Ovary (tissue), 9 donors: ENCODE data around the gene RABL6. TPM values are rescaled to one million over a fixed set of nuclear protein-coding genes. Genes with fewer than 3 reads are reported as not detected.

Experiments
- DNase-seq, 5 donors: peaks; one replicate each; pipeline ENCODE4 v3.0.0-alpha.2; 2019 to 2020
- H3K27ac ChIP-seq, 2 donors: fragments of 200-600 bp; one replicate each; pipeline versions ENCODE4 v1.5.1 to v1.8.0; 2019 to 2022
- H3K27me3 ChIP-seq: fragments of 200-600 bp; one replicate; pipeline ENCODE4 v1.8.0; 2022
- H3K36me3 ChIP-seq: fragments of 200-600 bp; sonication (generic); one replicate; pipeline ENCODE4 v1.5.1; 2019
- H3K4me1 ChIP-seq: one replicate; pipeline ENCODE4 v1.8.1; 2013; ENCODE audit warnings: mild to moderate bottlenecking, moderate library complexity; ENCODE audit not compliant: insufficient read depth
- H3K4me3 ChIP-seq: fragments of 200-600 bp; sonication (generic); one replicate; pipeline ENCODE4 v1.5.1; 2017
- H3K9me3 ChIP-seq, 2 donors: fragments of 200-600 bp in 1 of 2; sonication (generic) in 1 of 2; one replicate each; pipeline versions ENCODE4 v1.5.1 to v1.8.1; 2013 to 2019; ENCODE audit warnings: mild to moderate bottlenecking in 1 of 2, moderate library complexity in 1 of 2
- CTCF ChIP-seq, 3 donors: fragments of 450-650 bp in 2 of 3; fragments of 200-600 bp in 1 of 3; IDR thresholded peaks; one replicate each; pipeline versions ENCODE4 v1.5.1 to v1.8.0; 2016 to 2022; ENCODE audit warnings: antibody characterized with exemption in 3 of 3, mild to moderate bottlenecking in 1 of 3
- EP300 ChIP-seq: sonication (generic); formaldehyde crosslinking; IDR thresholded peaks from one replicate; pipeline ENCODE4 v1.6.1; 2017; ENCODE audit warnings: antibody characterized with exemption
- POLR2A ChIP-seq: fragments of 450-650 bp; IDR thresholded peaks from one replicate; pipeline ENCODE4 v1.6.1; 2017; ENCODE audit warnings: antibody characterized with exemption, mild to moderate bottlenecking, moderate library complexity
- WGBS, 3 donors: extraction: QIAGEN DNeasy Blood & Tissue Kit in 1 of 3; methylation state at CpG; one replicate each; pipeline versions ENCODE4 v1.1.5 to v1.1.7; 2013 to 2017; 5-methylcytosine and 5-hydroxymethylcytosine counted together
- intact Hi-C, 4 donors: fragments of 100-400 bp; cut with DNase I; formaldehyde crosslinking; loops; one replicate each; pipeline versions ENCODE4 v1.11.0 to v1.15.1; 2022 to 2023
- polyA plus RNA-seq, 2 donors: library from polyadenylated mRNA; stranded (reverse); fragments of 200-250 nt in 1 of 2; fragments of 350-450 nt in 1 of 2; fragmentation: Illumina TruSeq in 1 of 2; extraction: RNeasy Lipid Tissue Mini Kit (QIAGEN cat#74804) in 1 of 2; gene quantifications; one replicate each; pipeline ENCODE4 v1.2.3, GENCODE V29; 2013 to 2014
- total RNA-seq, 7 donors: library from RNA; depleted of rRNA in 2 of 7; stranded (reverse); fragments of >200 nt in 2 of 7; fragmentation: NEBNext Ultra II Directional in 3 of 7; extraction: Animal tissue kit (Norgen Biotek cat#: 25700) in 3 of 7; gene quantifications; one replicate each; pipeline versions ENCODE4 v1.1.0 to v1.2.4, GENCODE V29; 2016 to 2023
- donor health status: DM: no; HTN: no; CAD: no; lungs with moderate emphysema.
- donor health status: DM: no; HTN: no; CAD: no.
- donor health status: Bipolar disorder and iron deficiency.
- donor health status: DM: yes; HTN: yes; CAD: no.
- donor health status: DM: no; HTN: no; CAD: no.
- donor health status: DM: yes; HTN: yes; CAD: no.

Gene RABL6
- total and polyA plus RNA-seq, 9 donors, result 22.6 to 65.4 (median 49.4) TPM

- H3K4me1 ChIP-seq, result peaks cover 19% of the 10 kb centered on the region
- intact Hi-C loops, result loop anchor here in 1 of 4 donors (5.0 to 10.0 kb wide), 3 partner anchors 52 to 186 kb away; partner anchors contain the start of genes C8G, CCDC183, FBXW5 and FUT7
- H3K27me3 ChIP-seq, result peaks cover 14% of the 10 kb centered on the region
- 7 to 9% (median 7%) methylated on average over 97 to 98 of the region's 98 CpGs for WGBS, 3 donors
- H3K4me3 ChIP-seq, result no peak overlapping the region
- TF ChIP-seq CTCF (IDR thresholded peaks at IDR 0.05) (no peak), POLR2A (no peak), EP300 (no peak)
- no peak for DNase-seq
- H3K27ac ChIP-seq, result no peak overlapping the region
- H3K9me3 ChIP-seq, result no peaks in the 10 kb centered on the region
- no peaks in the 10 kb centered on the region for H3K36me3 ChIP-seq
These were observed 38.8 kb downstream of the RABL6 start for GRCh38 chr9:136846376-136847087.

- intact Hi-C loops, result loop anchor here in 1 of 4 donors (5.0 to 10.0 kb wide), 3 partner anchors 52 to 185 kb away; partner anchors contain the start of genes C8G, CCDC183, FBXW5 and FUT7
- Histone ChIP-seq H3K4me3 (peak overlapping the region; percentile 51), H3K36me3 (no peaks in the 10 kb centered on the region), H3K4me1 (peaks cover 18% of the 10 kb centered on the region), H3K9me3 (no peaks in the 10 kb centered on the region), H3K27me3 (peaks cover 14% of the 10 kb centered on the region), H3K27ac (no peak overlapping the region)
- WGBS, 3 donors, result 4 to 6% (median 5%) methylated on average over 45 to 75 of the region's 75 CpGs
- TF ChIP-seq CTCF (IDR thresholded peaks at IDR 0.05) (no peak), POLR2A (no peak), EP300 (no peak)
- no peak for DNase-seq
These were observed 39.5 kb downstream of the RABL6 start for GRCh38 chr9:136847088-136847825.

DNA sequence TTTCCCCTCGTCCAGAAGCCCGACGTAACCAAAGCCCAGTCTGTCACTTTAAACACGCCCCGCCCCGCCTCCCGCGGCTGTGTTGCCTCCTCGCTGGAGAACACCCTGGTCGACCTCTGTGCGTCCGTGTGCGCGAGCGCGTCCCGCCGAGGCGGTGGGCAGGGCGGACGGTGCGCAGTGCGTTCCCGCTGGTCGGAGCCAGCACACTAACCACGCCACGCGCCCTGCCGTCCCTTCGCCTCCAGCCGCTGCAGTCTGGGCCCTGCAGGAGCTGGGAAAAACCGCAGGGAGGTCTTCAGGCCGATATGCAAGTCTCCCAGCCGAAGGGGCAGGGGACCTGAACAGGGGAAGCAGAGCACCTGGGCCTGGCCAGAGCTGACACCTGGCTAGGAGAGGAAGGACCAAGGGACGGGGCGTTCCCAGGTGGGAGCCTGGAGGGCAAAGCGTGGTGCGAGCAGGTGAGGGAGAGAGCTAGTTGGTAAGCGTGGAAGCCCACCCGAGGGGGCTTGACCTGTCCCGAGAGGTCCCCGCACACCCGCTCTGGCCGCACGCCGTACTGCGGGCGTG lies 40.2 kb downstream of the RABL6 start:
- Histone ChIP-seq H3K4me1 (peaks cover 18% of the 10 kb centered on the region), H3K27me3 (peaks cover 14% of the 10 kb centered on the region), H3K4me3 (peak overlapping the region; percentile 51), H3K27ac (no peak overlapping the region), H3K9me3 (no peaks in the 10 kb centered on the region), H3K36me3 (no peaks in the 10 kb centered on the region)
- intact Hi-C loops, result loop anchor here in 1 of 4 donors (5.0 to 10.0 kb wide), 3 partner anchors 53 to 184 kb away; partner anchors contain the start of genes C8G, CCDC183, FBXW5 and FUT7
- peak in 3 of 5 donors; percentile 65 to 73 (median 66) for DNase-seq
- TF ChIP-seq CTCF (IDR thresholded peaks at IDR 0.05) (no peak), POLR2A (no peak), EP300 (no peak)
- 0 to 1% (median 1%) methylated on average over 42 to 48 of the region's 48 CpGs for WGBS, 3 donors

DNA sequence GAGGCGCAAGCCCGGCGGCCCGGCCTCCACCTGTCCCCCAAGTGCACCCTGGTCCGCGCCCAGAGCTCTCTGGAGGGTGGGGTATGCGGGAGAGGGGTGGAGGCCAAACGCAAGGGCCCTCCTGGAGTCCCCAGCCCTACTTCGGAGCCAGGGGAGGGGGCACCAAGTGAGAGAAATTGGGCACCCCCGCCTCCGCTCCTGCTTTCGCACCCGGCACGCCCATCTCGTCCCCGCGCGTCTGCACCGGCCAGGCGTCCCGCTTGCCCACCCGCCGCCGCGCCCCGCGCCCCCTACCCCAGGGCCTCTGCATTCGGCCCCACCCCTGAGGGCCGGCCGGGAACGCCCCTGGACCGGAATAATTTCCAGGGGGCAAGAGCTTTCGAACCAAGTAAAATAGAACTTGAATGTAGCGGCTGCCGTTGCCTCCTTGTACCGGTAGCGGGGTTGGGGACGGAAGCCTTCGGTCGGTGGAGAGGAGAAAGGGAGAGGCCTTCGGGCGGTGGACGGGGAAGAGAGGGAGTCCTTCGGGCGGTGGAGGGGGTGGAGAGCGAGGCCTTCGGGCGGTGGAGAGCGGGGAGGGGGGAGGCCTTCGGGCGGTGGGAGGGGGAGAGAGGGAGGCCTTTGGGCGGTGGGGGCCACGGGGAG lies 40.8 kb downstream of the RABL6 start:
- peak in 1 of 5 donors; percentile 67 for DNase-seq

More for the DNA sequence above, 40.8 kb downstream of the RABL6 start:
- Histone ChIP-seq H3K36me3 (no peaks in the 10 kb centered on the region), H3K4me1 (peaks cover 14% of the 10 kb centered on the region), H3K27me3 (peaks cover 14% of the 10 kb centered on the region), H3K9me3 (no peaks in the 10 kb centered on the region), H3K4me3 (peak overlapping the region; percentile 51), H3K27ac (peak overlapping the region in 1 of 2 donors; percentile 86)
- intact Hi-C loops, result loop anchor here in 1 of 4 donors (5.0 to 10.0 kb wide), 3 partner anchors 54 to 184 kb away; partner anchors contain the start of genes C8G, CCDC183, FBXW5 and FUT7
- no peak for TF ChIP-seq CTCF (IDR thresholded peaks at IDR 0.05)
- no peak for TF ChIP-seq POLR2A
- TF ChIP-seq EP300, result no peak
- WGBS, 3 donors, result 1% methylated on average over 30 to 52 of the region's 53 CpGs
